Measurements from ENCODE around the gene UBE2QL1. TPM values are rescaled to one million over a fixed set of nuclear protein-coding genes. Genes with fewer than 3 reads are reported as not detected.

Gene UBE2QL1
- polyA plus RNA-seq, 2 of the 4 experiments (the other 2 are of a cell fraction): 0.04 TPM

- TF ChIP-seq TFCP2L1 (CRISPR knock-in tag; IDR thresholded peaks at IDR 0.05) (no peak), HMGXB4 (CRISPR knock-in tag; IDR thresholded peaks at IDR 0.05; ENCODE audit: borderline replicate concordance) (no peak), PHF8 (IDR thresholded peaks at IDR 0.05; ENCODE audit: borderline replicate concordance, low read depth) (no peak), ZNF302 (CRISPR knock-in tag; IDR thresholded peaks at IDR 0.05) (no peak), ZFP36 (IDR thresholded peaks at IDR 0.05; ENCODE audit: borderline replicate concordance, partially characterized antibody) (no peak), JUN (IDR thresholded peaks at IDR 0.05) (no peak), RNF2 (IDR thresholded peaks at IDR 0.05; ENCODE audit: borderline replicate concordance, low read depth) (no peak), HOXB5 (CRISPR knock-in tag; IDR thresholded peaks at IDR 0.05) (no peak), ZSCAN20 (CRISPR knock-in tag; IDR thresholded peaks at IDR 0.05) (no peak), BHLHE40 (IDR thresholded peaks at IDR 0.05; ENCODE audit: low read depth, low read length) (no peak), POLR2A (IDR thresholded peaks at IDR 0.05; ENCODE audit: low read length) (no peak), EHF (CRISPR knock-in tag; IDR thresholded peaks at IDR 0.05) (no peak)
- WGBS (ENCODE audit: missing lambda C conversion rate): 19% methylated on average over 5 of the region's 5 CpGs
- H3K4me1 ChIP-seq: no peaks in the 10 kb centered on the region
- no peaks in the 10 kb centered on the region for H3K9me3 ChIP-seq
- ATAC-seq (no peak), DNase-seq (ENCODE audit: low read depth in 1 of 2, low spot score in 1 of 2) (no peak), FAIRE-seq (no peak)
- no peak overlapping the region for H3K4me2 ChIP-seq
- POLR2A ChIA-PET: interaction anchor here (0.6 kb wide), 1 partner anchor 18 kb away, joined by 3 read pairs; no protein-coding TSS in a partner anchor
- H3K27ac ChIP-seq: no peak overlapping the region
- H3K4me3 ChIP-seq: no peak overlapping the region
- CTCF ChIA-PET: interaction anchor here (1.0 kb wide), 1 partner anchor 13 kb away, joined by 3 read pairs; no protein-coding TSS in a partner anchor
These were observed 71.5 kb downstream of the UBE2QL1 start for GRCh38 chr5:6520201-6520600.

- H3K27ac ChIP-seq: no peak overlapping the region
- no peak for ATAC-seq
- ChIA-PET CTCF (no interaction called here), POLR2A (no interaction called here)
- no peaks in the 10 kb centered on the region for H3K9me3 ChIP-seq
- no peak overlapping the region for H3K4me2 ChIP-seq
- no peak for DNase-seq (ENCODE audit: low read depth in 1 of 2, low spot score in 1 of 2)
- WGBS (ENCODE audit: missing lambda C conversion rate): 60% methylated on average over 16 of the region's 16 CpGs
- TF ChIP-seq ZC3H11A (IDR thresholded peaks at IDR 0.05) (no peak), HOXA7 (CRISPR knock-in tag; IDR thresholded peaks at IDR 0.05) (no peak), CEBPB (IDR thresholded peaks at IDR 0.05) (no peak), FOSB (CRISPR knock-in tag; IDR thresholded peaks at IDR 0.05) (no peak), PHF8 (IDR thresholded peaks at IDR 0.05; ENCODE audit: borderline replicate concordance, low read depth) (no peak), EHF (CRISPR knock-in tag; IDR thresholded peaks at IDR 0.05) (no peak), KDM1A (IDR thresholded peaks at IDR 0.05; ENCODE audit: low read depth) (no peak), RARB (CRISPR knock-in tag; IDR thresholded peaks at IDR 0.05) (no peak), EP300 (IDR thresholded peaks at IDR 0.05) (no peak), HDAC2 (IDR thresholded peaks at IDR 0.05) (no peak), ZSCAN20 (CRISPR knock-in tag; IDR thresholded peaks at IDR 0.05) (no peak), EHMT2 (IDR thresholded peaks at IDR 0.05; ENCODE audit: low read depth) (no peak), JUNB (IDR thresholded peaks at IDR 0.05) (no peak), CBX2 (IDR thresholded peaks at IDR 0.05; ENCODE audit: borderline replicate concordance, low read depth) (no peak), FOXS1 (CRISPR knock-in tag; IDR thresholded peaks at IDR 0.05) (no peak), USF2 (IDR thresholded peaks at IDR 0.05) (no peak)
- no peak for FAIRE-seq
- no peaks in the 10 kb centered on the region for H3K4me1 ChIP-seq
- H3K4me3 ChIP-seq: no peak overlapping the region
These were observed 73.7 kb downstream of the UBE2QL1 start for GRCh38 chr5:6522331-6522730.

GRCh38 chr5:6522923-6523322 is 74.3 kb downstream of the UBE2QL1 start:
- Histone ChIP-seq H3K4me1 (no peaks in the 10 kb centered on the region), H3K4me3 (no peak overlapping the region), H3K27ac (no peak overlapping the region), H3K9me3 (no peaks in the 10 kb centered on the region), H3K4me2 (no peak overlapping the region)
- no peak for DNase-seq (ENCODE audit: low read depth in 1 of 2, low spot score in 1 of 2)
- no peak for FAIRE-seq
- WGBS (ENCODE audit: missing lambda C conversion rate): 9% methylated on average over 4 of the region's 9 CpGs
- POLR2A ChIA-PET: no interaction called here
- no peak for ATAC-seq
- CTCF ChIA-PET: no interaction called here
- TF ChIP-seq CEBPB (IDR thresholded peaks at IDR 0.05) (no peak), CHD2 (IDR thresholded peaks at IDR 0.05; ENCODE audit: low read length, partially characterized antibody) (no peak), HOXA7 (CRISPR knock-in tag; IDR thresholded peaks at IDR 0.05) (no peak), BHLHE40 (IDR thresholded peaks at IDR 0.05; ENCODE audit: low read depth, low read length) (no peak), ATOH8 (CRISPR knock-in tag; IDR thresholded peaks at IDR 0.05; ENCODE audit: low read depth) (no peak), EHMT2 (IDR thresholded peaks at IDR 0.05; ENCODE audit: low read depth) (no peak), USF2 (IDR thresholded peaks at IDR 0.05) (no peak), RAD21 (conservative IDR thresholded peaks at IDR 0.05 in 1 of 2, IDR thresholded peaks at IDR 0.05 in 1 of 2) (no peak), POLR2AphosphoS2 (conservative IDR thresholded peaks at IDR 0.05; ENCODE audit: low read length) (no peak), RNF2 (IDR thresholded peaks at IDR 0.05; ENCODE audit: borderline replicate concordance, low read depth) (no peak), FOSL2 (IDR thresholded peaks at IDR 0.05) (no peak), FOSL2 (CRISPR knock-in tag; IDR thresholded peaks at IDR 0.05) (no peak), MYC (IDR thresholded peaks at IDR 0.05; ENCODE audit: borderline replicate concordance, low read length) (no peak), ZC3H11A (IDR thresholded peaks at IDR 0.05) (no peak), RARB (CRISPR knock-in tag; IDR thresholded peaks at IDR 0.05) (no peak), MAZ (IDR thresholded peaks at IDR 0.05; ENCODE audit: borderline replicate concordance, low read depth, low read length) (no peak)
